Effector memory CD4-positive, alpha-beta T cell (primary cell): ENCODE data around the gene FNDC3B.
A peak's percentile ranks its signal among the peaks of the same experiment; 100 is the strongest.
"Not testable (repeated sequence)": the region's sequence is repeated elsewhere in the genome, so short reads cannot be mapped to it uniquely, and the experiment has no call there.

ENCODE experiments used
- DNase-seq, 3 donors: peaks; one replicate each; pipeline ENCODE4 v3.0.0-alpha.2; 2020
- H3K27ac ChIP-seq: 2 replicates; pipeline ENCODE4 v1.7.0; 2013; ENCODE audit warnings: mild to moderate bottlenecking, low read length, moderate library complexity; ENCODE audit not compliant: insufficient read depth, poor library complexity, severe bottlenecking
- H3K27me3 ChIP-seq: replicated peaks from 2 replicates; pipeline ENCODE4 v1.7.0; 2013; ENCODE audit warnings: mild to moderate bottlenecking, low read length; ENCODE audit not compliant: insufficient read depth, control insufficient read depth, poor library complexity, severe bottlenecking
- H3K36me3 ChIP-seq: 2 replicates; pipeline ENCODE4 v1.7.0; 2013; ENCODE audit warnings: mild to moderate bottlenecking, low read length, moderate library complexity; ENCODE audit not compliant: control insufficient read depth, insufficient read depth
- H3K4me1 ChIP-seq: 2 replicates; pipeline ENCODE4 v1.7.0; 2013; ENCODE audit warnings: low read length, mild to moderate bottlenecking; ENCODE audit not compliant: control insufficient read depth, insufficient read depth, poor library complexity, severe bottlenecking
- H3K4me3 ChIP-seq: 2 replicates; pipeline ENCODE4 v1.7.0; 2013; ENCODE audit warnings: low read length, low read depth, mild to moderate bottlenecking; ENCODE audit not compliant: insufficient read depth, poor library complexity, severe bottlenecking
- H3K9me3 ChIP-seq: 2 replicates; pipeline ENCODE4 v1.7.0; 2013; ENCODE audit warnings: mild to moderate bottlenecking, low read length, moderate library complexity; ENCODE audit not compliant: control insufficient read depth
- total RNA-seq, 3 donors: gene quantifications; one replicate each; lab custom pipeline; 2026; lab: John Stamatoyannopoulos, UW

The FNDC3B gene
- 46.3 to 61.6 (median 48.1) reads per million in 3 donors for total RNA-seq

GRCh38 chr3:172039436-172040077 is at the start of gene FNDC3B:
Gene FNDC3B, plus strand, starts transcription at chr3:172039578. Its CDS starts 72,902 bp downstream, at chr3:172112480.
- Histone ChIP-seq H3K9me3 (no peaks in the 10 kb centered on the region), H3K27me3 (no peaks in the 10 kb centered on the region), H3K36me3 (no peaks in the 10 kb centered on the region), H3K4me3 (peak within 1 kb of the TSS; percentile 84), H3K27ac (peak within 1 kb of the TSS; percentile 93), H3K4me1 (no peaks in the 10 kb centered on the region)
- peak; percentile 78 to 86 (median 83) for DNase-seq

GRCh38 chr3:171990239-171990638 is 49.1 kb upstream of the FNDC3B start:
- not testable (repeated sequence) for H3K27ac ChIP-seq, H3K4me3 ChIP-seq, H3K4me1 ChIP-seq, H3K36me3 ChIP-seq, H3K9me3 ChIP-seq, DNase-seq, H3K27me3 ChIP-seq

GRCh38 chr3:171991166-171991565 is 48.2 kb upstream of the FNDC3B start:
- no peaks in the 10 kb centered on the region for H3K27me3 ChIP-seq
- H3K4me1 ChIP-seq = no peaks in the 10 kb centered on the region
- no peaks in the 10 kb centered on the region for H3K9me3 ChIP-seq

GRCh38 chr3:171994646-171995428 is 44.5 kb upstream of the FNDC3B start:
- H3K4me3 ChIP-seq = no peak overlapping the region
- H3K9me3 ChIP-seq = no peaks in the 10 kb centered on the region
- no peak for DNase-seq
- no peak overlapping the region for H3K27ac ChIP-seq
- no peaks in the 10 kb centered on the region for H3K36me3 ChIP-seq
- no peaks in the 10 kb centered on the region for H3K27me3 ChIP-seq
- no peaks in the 10 kb centered on the region for H3K4me1 ChIP-seq

More at GRCh38 chr3:171991166-171991565, 48.2 kb upstream of the FNDC3B start:
- Histone ChIP-seq H3K4me3 (no peak overlapping the region), H3K27ac (no peak overlapping the region), H3K36me3 (no peaks in the 10 kb centered on the region)
- no peak for DNase-seq

GRCh38 chr3:171995486-171995885 is 43.9 kb upstream of the FNDC3B start:
- no peak overlapping the region for H3K4me3 ChIP-seq
- no peak for DNase-seq
- no peaks in the 10 kb centered on the region for H3K27me3 ChIP-seq
- no peaks in the 10 kb centered on the region for H3K36me3 ChIP-seq
- no peak overlapping the region for H3K27ac ChIP-seq
- no peaks in the 10 kb centered on the region for H3K9me3 ChIP-seq
- no peaks in the 10 kb centered on the region for H3K4me1 ChIP-seq

GRCh38 chr3:171996178-171996817 is 43.1 kb upstream of the FNDC3B start:
- H3K4me3 ChIP-seq = no peak overlapping the region
- no peaks in the 10 kb centered on the region for H3K4me1 ChIP-seq
- no peak overlapping the region for H3K27ac ChIP-seq
- H3K9me3 ChIP-seq = no peaks in the 10 kb centered on the region
- DNase-seq = no peak
- no peaks in the 10 kb centered on the region for H3K27me3 ChIP-seq
- H3K36me3 ChIP-seq = no peaks in the 10 kb centered on the region

- not testable (repeated sequence) for DNase-seq, H3K4me1 ChIP-seq, H3K36me3 ChIP-seq, H3K27me3 ChIP-seq, H3K9me3 ChIP-seq, H3K4me3 ChIP-seq, H3K27ac ChIP-seq
Observed at GRCh38 chr3:171998731-171999130, 40.6 kb upstream of the FNDC3B start.

GRCh38 chr3:172001616-172002015 is 37.8 kb upstream of the FNDC3B start:
- not testable (repeated sequence) for H3K4me3 ChIP-seq, H3K27me3 ChIP-seq, H3K9me3 ChIP-seq, H3K27ac ChIP-seq, DNase-seq, H3K36me3 ChIP-seq, H3K4me1 ChIP-seq

GRCh38 chr3:172002512-172003078 is 36.8 kb upstream of the FNDC3B start:
- no peak overlapping the region for H3K4me3 ChIP-seq
- no peaks in the 10 kb centered on the region for H3K36me3 ChIP-seq
- no peak for DNase-seq
- H3K4me1 ChIP-seq = no peaks in the 10 kb centered on the region
- H3K27ac ChIP-seq = no peak overlapping the region
- H3K9me3 ChIP-seq = no peaks in the 10 kb centered on the region
- H3K27me3 ChIP-seq = no peaks in the 10 kb centered on the region
